Measurements from ENCODE around the gene MAB21L4.

- TF ChIP-seq CTCF (IDR thresholded peaks at IDR 0.05; ENCODE audit: insufficient read depth, low read depth, low read length) (no peak), EZH2 (IDR thresholded peaks at IDR 0.05; ENCODE audit: insufficient read depth, low read length) (no peak)
These were observed 31.4 kb upstream of the MAB21L4 start for GRCh38 chr2:240927390-240927781.
